Gastrocnemius medialis (tissue), 4 donors: Measurements from ENCODE around the gene CEP290.

Experiments
- CTCF ChIP-seq, 5 experiments: fragments of 450-650 bp in 3 of 5; fragments of 200-600 bp in 2 of 5; sonication (generic) in 2 of 5; IDR thresholded peaks in 4 of 5; conservative IDR thresholded peaks in 1 of 5; 1 replicate in 4 of 5; 2 replicates in 1 of 5; pipeline ENCODE4 v1.5.1; 2016 to 2019; ENCODE audit warnings: antibody characterized with exemption in 5 of 5, mild to moderate bottlenecking in 3 of 5, moderate library complexity in 3 of 5
- POLR2A ChIP-seq, 2 donors: fragments of 450-650 bp; IDR thresholded peaks; one replicate each; pipeline ENCODE4 v1.6.1; 2017; ENCODE audit warnings: antibody characterized with exemption in 2 of 2, mild to moderate bottlenecking in 2 of 2, moderate library complexity in 2 of 2

- TF ChIP-seq CTCF (IDR thresholded peaks at IDR 0.05 in 4 of 5, conservative IDR thresholded peaks at IDR 0.05 in 1 of 5): no peak
- TF ChIP-seq POLR2A (IDR thresholded peaks at IDR 0.05): no peak
These were observed 60.6 kb downstream of the CEP290 start for GRCh38 chr12:88081247-88081646.
